ENCODE results near the gene SLC25A24.

Gene SLC25A24

DNA sequence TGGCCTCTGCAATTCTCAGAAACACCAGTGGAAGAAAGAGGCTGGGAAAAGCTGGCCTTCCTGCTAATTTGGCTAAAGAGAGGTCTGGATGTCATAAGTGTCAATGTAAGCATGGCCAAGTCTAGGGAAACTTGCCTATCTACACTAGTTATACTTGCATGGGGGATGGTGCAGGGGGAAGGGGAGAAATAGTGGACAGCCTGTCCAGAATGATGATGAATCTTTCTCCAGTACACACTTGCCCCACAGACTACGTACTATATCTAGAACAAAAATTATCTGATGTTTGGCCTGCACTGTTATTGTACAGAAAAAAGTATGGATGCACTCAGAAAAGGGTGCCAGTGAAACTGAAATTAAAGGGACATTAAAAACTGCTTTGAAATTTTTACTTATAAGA, 114.5 kb downstream of the SLC25A24 start:
- no peak for DNase-seq

GRCh38 chr1:108084866-108085477, 115.2 kb downstream of the SLC25A24 start:
- no peak for DNase-seq
